ENCODE results near the gene AUTS2. TPM values are rescaled to one million over a fixed set of nuclear protein-coding genes. Genes with fewer than 3 reads are reported as not detected.

The AUTS2 gene
- total RNA-seq, 6 experiments from 2014 or later: 10.4 to 32.0 (median 19.3) TPM

DNA sequence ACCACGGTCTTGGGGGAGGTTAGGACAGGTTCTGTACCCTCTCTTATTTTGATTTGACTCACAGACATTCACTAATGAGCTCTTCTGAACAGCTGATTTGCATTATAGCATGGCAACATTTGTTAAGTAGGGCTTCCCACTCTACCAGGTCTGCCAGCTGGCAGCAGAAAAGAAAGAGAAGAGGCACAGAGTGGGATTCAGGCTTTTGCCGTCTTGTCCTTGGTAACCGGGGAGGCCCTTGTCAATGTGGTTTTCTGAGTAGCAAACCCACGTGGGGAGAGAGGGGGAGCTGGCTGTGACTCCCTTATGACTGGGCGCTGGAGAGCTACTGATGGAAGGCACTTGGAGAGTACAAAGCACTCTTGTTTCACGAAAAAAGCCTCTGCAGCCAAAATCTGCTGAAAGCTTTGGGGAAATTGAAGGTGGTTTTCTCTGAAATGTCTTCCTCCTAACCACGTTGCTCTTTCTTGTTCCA, 1178.4 kb downstream of the AUTS2 start:
- H3K4me1 ChIP-seq: peaks cover 0 to 12% (median 2%) of the 10 kb centered on the region in 4 donors
- TF ChIP-seq, protein P1, sequence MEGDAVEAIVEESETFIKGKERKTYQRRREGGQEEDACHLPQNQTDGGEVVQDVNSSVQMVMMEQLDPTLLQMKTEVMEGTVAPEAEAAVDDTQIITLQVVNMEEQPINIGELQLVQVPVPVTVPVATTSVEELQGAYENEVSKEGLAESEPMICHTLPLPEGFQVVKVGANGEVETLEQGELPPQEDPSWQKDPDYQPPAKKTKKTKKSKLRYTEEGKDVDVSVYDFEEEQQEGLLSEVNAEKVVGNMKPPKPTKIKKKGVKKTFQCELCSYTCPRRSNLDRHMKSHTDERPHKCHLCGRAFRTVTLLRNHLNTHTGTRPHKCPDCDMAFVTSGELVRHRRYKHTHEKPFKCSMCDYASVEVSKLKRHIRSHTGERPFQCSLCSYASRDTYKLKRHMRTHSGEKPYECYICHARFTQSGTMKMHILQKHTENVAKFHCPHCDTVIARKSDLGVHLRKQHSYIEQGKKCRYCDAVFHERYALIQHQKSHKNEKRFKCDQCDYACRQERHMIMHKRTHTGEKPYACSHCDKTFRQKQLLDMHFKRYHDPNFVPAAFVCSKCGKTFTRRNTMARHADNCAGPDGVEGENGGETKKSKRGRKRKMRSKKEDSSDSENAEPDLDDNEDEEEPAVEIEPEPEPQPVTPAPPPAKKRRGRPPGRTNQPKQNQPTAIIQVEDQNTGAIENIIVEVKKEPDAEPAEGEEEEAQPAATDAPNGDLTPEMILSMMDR (IDR thresholded peaks at IDR 0.05): no peak
- no peak for TF ChIP-seq POLR2A (IDR thresholded peaks at IDR 0.05)
- DNase-seq: no peak
- WGBS (ENCODE audit: insufficient coverage, low coverage, low lambda C conversion rate, missing lambda C conversion rate): 72% methylated on average over 4 of the region's 7 CpGs
- no peak overlapping the region for H3K27ac ChIP-seq
- no peaks in the 10 kb centered on the region for H3K9me3 ChIP-seq
- intact Hi-C loops (cut with DNase I): no loop called here
- no peak overlapping the region for H3K4me3 ChIP-seq
- peaks cover 0 to 38% (median 16%) of the 10 kb centered on the region in 4 donors for H3K36me3 ChIP-seq
- no peaks in the 10 kb centered on the region for H3K27me3 ChIP-seq
- ATAC-seq: no peak

DNA sequence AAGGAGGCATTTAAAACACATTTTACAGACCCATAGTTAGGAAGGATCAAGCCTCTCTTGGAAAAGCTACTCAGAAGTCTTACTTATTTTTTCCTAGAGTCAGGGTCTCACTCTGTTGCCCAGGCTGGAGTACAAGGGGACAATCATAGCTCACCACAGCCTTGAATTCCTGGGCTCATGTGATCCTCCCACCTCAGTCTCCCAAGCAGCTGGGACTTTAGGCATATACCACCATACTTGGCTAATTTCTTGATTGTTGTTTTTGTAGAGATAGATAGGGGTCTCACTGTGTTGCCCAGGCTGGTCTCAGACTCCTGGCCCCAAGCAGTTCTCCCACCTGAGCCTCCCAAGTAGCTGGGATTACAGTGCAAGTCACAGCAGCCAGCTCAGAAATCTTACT, 1179.0 kb downstream of the AUTS2 start:
- H3K4me1 ChIP-seq: peaks cover 0 to 15% (median 2%) of the 10 kb centered on the region in 4 donors
- no peaks in the 10 kb centered on the region for H3K9me3 ChIP-seq
- intact Hi-C loops (cut with DNase I): no loop called here
- TF ChIP-seq POLR2A (IDR thresholded peaks at IDR 0.05): no peak
- TF ChIP-seq, protein P1 (IDR thresholded peaks at IDR 0.05): no peak
- H3K27ac ChIP-seq: no peak overlapping the region
- no peak overlapping the region for H3K4me3 ChIP-seq
- no peak for ATAC-seq
- H3K27me3 ChIP-seq: no peaks in the 10 kb centered on the region
- H3K36me3 ChIP-seq: peaks cover 0 to 38% (median 14%) of the 10 kb centered on the region in 4 donors
- DNase-seq: no peak

DNA sequence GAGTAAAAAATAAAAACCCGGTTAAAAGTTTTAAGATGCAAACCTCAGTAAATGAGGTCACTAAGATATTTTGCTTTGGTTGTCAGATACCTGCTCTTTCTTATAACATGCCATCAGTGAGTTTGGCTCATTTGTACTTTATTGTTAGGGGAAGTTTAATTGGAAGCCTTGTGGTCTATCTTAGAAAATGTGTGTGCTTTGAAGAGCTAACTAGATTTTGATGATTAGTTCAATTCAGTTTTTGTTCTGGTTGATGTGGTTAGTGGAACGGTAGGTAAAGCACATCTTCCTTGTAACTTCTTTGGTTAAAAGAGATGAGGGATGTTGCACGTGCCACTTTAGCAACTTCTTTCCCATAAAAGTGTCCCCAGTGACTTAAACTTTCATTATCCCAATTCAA, 1180.3 kb downstream of the AUTS2 start:
- 90% methylated on average over 3 of the region's 3 CpGs for WGBS (ENCODE audit: insufficient coverage, low coverage, low lambda C conversion rate, missing lambda C conversion rate)
- H3K27ac ChIP-seq: no peak overlapping the region
- ATAC-seq (no peak), DNase-seq (no peak)
- peaks cover 0 to 15% (median 2%) of the 10 kb centered on the region in 4 donors for H3K4me1 ChIP-seq
- intact Hi-C loops (cut with DNase I): no loop called here
- no peak for TF ChIP-seq POLR2A (IDR thresholded peaks at IDR 0.05)
- TF ChIP-seq, protein P1 (IDR thresholded peaks at IDR 0.05): no peak
- no peak overlapping the region for H3K4me3 ChIP-seq
- no peaks in the 10 kb centered on the region for H3K27me3 ChIP-seq
- peaks cover 0 to 42% (median 15%) of the 10 kb centered on the region in 4 donors for H3K36me3 ChIP-seq
- H3K9me3 ChIP-seq: no peaks in the 10 kb centered on the region

DNA sequence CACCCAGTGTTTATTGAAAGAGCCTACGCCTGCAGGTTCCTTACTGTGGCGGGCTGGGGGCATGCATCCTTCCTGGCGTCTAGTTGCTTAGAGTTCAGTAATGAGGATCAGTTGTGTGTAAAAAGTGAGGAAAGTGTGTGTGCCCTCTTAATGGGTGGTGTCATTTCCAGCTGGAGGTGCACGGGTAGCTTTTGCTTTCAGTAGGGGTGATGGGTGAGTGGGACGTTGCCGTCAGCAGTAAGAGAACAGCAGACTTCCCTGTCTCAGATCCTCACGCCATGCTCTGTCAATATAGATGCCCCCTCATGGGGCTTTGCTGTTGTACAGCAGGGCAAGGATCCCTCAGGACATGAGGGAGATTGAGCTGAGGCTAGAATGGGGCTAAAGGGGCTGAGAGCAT, 1181.0 kb downstream of the AUTS2 start:
- WGBS (ENCODE audit: insufficient coverage, low coverage, low lambda C conversion rate, missing lambda C conversion rate): 82% methylated on average over 7 of the region's 7 CpGs
- H3K27me3 ChIP-seq: no peaks in the 10 kb centered on the region
- H3K4me3 ChIP-seq: no peak overlapping the region
- peaks cover 0 to 35% (median 17%) of the 10 kb centered on the region in 4 donors for H3K36me3 ChIP-seq
- H3K27ac ChIP-seq: no peak overlapping the region
- ATAC-seq: no peak
- TF ChIP-seq, protein P1 (IDR thresholded peaks at IDR 0.05): no peak
- TF ChIP-seq POLR2A (IDR thresholded peaks at IDR 0.05): no peak
- H3K9me3 ChIP-seq: no peaks in the 10 kb centered on the region
- no peak for DNase-seq
- intact Hi-C loops (cut with DNase I): no loop called here
- H3K4me1 ChIP-seq: peaks cover 0 to 15% (median 1%) of the 10 kb centered on the region in 4 donors

DNA sequence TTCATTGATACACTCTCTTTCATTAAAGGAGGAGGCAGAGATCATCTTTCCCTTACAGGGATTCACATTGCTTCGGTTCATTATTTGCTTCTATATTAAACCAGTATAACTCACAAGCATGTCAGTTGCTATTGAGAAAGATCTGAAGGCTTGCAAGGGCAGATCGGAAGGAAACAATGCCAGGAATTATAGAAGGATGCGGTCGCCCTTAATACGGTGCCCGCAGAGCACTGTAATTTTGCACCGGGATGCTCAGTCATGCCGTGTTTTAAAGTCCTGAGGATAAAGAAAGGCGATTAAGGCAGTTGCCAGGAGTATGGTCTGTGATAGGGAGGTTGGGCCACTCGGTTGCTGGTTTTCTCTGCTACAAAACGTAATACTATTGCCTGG, 1183.6 kb downstream of the AUTS2 start:
- Histone ChIP-seq H3K4me1 (peaks cover 0 to 15% (median 0%) of the 10 kb centered on the region in 4 donors), H3K9me3 (no peaks in the 10 kb centered on the region), H3K4me3 (no peak overlapping the region), H3K27me3 (no peaks in the 10 kb centered on the region), H3K36me3 (peaks cover 0 to 55% (median 29%) of the 10 kb centered on the region in 4 donors), H3K27ac (no peak overlapping the region)
- 85% methylated on average over 6 of the region's 11 CpGs for WGBS (ENCODE audit: insufficient coverage, low coverage, low lambda C conversion rate, missing lambda C conversion rate)
- ATAC-seq: no peak
- DNase-seq: no peak
- intact Hi-C loops (cut with DNase I): no loop called here
- TF ChIP-seq, protein P1 (IDR thresholded peaks at IDR 0.05): no peak
- no peak for TF ChIP-seq POLR2A (IDR thresholded peaks at IDR 0.05)
